ENCODE results near the gene CALHM6. TPM values are rescaled to one million over a fixed set of nuclear protein-coding genes. Genes with fewer than 3 reads are reported as not detected.

Gene CALHM6
- total RNA-seq, 1 experiment from 2014 or later: not detected

DNA sequence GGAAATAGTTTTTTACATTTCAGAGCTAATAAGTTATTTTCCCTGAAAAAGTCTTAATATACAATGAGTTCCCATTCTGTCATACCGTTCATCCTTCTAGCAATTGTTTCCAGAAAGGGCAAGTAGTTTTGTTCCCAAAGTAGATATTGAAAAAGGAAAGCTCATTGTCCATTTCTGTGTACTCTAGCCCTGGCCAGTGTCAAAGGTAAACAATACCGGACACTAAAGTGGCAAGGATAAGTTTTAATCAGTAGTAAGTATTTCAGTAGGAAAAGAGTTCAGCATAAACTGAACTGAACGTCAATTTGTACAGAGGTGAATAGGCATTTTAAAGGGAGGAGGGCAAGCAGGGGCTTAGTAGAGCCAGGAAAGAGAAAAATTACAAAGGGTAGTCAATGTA lies 43.5 kb upstream of the CALHM6 start:
- Histone ChIP-seq H3K4me1 (ENCODE audit: insufficient read depth, low read length, poor library complexity, severe bottlenecking) (no peaks in the 10 kb centered on the region), H3K27me3 (replicated peaks; ENCODE audit: insufficient read depth, low read depth, low read length, poor library complexity) (no peaks in the 10 kb centered on the region), H3K9me3 (ENCODE audit: low read depth, low read length, poor library complexity, severe bottlenecking) (no peaks in the 10 kb centered on the region), H3K27ac (ENCODE audit: low read depth, low read length, poor library complexity, severe bottlenecking) (no peak overlapping the region), H3K4me3 (ENCODE audit: low read depth, low read length, poor library complexity, severe bottlenecking) (no peak overlapping the region), H3K36me3 (ENCODE audit: insufficient read depth, low read length, poor library complexity, severe bottlenecking) (no peaks in the 10 kb centered on the region)
- ChIA-PET CTCF (no interaction called here), POLR2A (ENCODE audit: low non-redundant PET) (no interaction called here)
- intact Hi-C loops (cut with micrococcal nuclease; ENCODE audit: unreplicated experiment): no loop called here
- no peak for DNase-seq (ENCODE audit: low spot score)
- BruUV-seq (replicated peaks): no TSS peak
- no peak for TF ChIP-seq EZH2 (IDR thresholded peaks at IDR 0.05; ENCODE audit: borderline replicate concordance, low read depth, low read length, poor library complexity, severe bottlenecking)
- TF ChIP-seq, protein P1, sequence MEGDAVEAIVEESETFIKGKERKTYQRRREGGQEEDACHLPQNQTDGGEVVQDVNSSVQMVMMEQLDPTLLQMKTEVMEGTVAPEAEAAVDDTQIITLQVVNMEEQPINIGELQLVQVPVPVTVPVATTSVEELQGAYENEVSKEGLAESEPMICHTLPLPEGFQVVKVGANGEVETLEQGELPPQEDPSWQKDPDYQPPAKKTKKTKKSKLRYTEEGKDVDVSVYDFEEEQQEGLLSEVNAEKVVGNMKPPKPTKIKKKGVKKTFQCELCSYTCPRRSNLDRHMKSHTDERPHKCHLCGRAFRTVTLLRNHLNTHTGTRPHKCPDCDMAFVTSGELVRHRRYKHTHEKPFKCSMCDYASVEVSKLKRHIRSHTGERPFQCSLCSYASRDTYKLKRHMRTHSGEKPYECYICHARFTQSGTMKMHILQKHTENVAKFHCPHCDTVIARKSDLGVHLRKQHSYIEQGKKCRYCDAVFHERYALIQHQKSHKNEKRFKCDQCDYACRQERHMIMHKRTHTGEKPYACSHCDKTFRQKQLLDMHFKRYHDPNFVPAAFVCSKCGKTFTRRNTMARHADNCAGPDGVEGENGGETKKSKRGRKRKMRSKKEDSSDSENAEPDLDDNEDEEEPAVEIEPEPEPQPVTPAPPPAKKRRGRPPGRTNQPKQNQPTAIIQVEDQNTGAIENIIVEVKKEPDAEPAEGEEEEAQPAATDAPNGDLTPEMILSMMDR (conservative IDR thresholded peaks at IDR 0.05; ENCODE audit: low read depth, low read length): no peak

GRCh38 chr6:116419069-116419786 lies 41.9 kb upstream of the CALHM6 start:
- CTCF ChIA-PET: no interaction called here
- no peaks in the 10 kb centered on the region for H3K27me3 ChIP-seq (replicated peaks; ENCODE audit: insufficient read depth, low read depth, low read length, poor library complexity)
- DNase-seq (ENCODE audit: low spot score): no peak
- no peak overlapping the region for H3K4me3 ChIP-seq (ENCODE audit: low read depth, low read length, poor library complexity, severe bottlenecking)
- BruUV-seq (replicated peaks): no TSS peak
- no peak overlapping the region for H3K27ac ChIP-seq (ENCODE audit: low read depth, low read length, poor library complexity, severe bottlenecking)
- no peaks in the 10 kb centered on the region for H3K9me3 ChIP-seq (ENCODE audit: low read depth, low read length, poor library complexity, severe bottlenecking)
- H3K4me1 ChIP-seq (ENCODE audit: insufficient read depth, low read length, poor library complexity, severe bottlenecking): no peaks in the 10 kb centered on the region
- POLR2A ChIA-PET (ENCODE audit: low non-redundant PET): no interaction called here
- TF ChIP-seq, protein P1 (conservative IDR thresholded peaks at IDR 0.05; ENCODE audit: low read depth, low read length): no peak
- TF ChIP-seq EZH2 (IDR thresholded peaks at IDR 0.05; ENCODE audit: borderline replicate concordance, low read depth, low read length, poor library complexity, severe bottlenecking): no peak
- intact Hi-C loops (cut with micrococcal nuclease; ENCODE audit: unreplicated experiment): no loop called here
- H3K36me3 ChIP-seq (ENCODE audit: insufficient read depth, low read length, poor library complexity, severe bottlenecking): no peaks in the 10 kb centered on the region

DNA sequence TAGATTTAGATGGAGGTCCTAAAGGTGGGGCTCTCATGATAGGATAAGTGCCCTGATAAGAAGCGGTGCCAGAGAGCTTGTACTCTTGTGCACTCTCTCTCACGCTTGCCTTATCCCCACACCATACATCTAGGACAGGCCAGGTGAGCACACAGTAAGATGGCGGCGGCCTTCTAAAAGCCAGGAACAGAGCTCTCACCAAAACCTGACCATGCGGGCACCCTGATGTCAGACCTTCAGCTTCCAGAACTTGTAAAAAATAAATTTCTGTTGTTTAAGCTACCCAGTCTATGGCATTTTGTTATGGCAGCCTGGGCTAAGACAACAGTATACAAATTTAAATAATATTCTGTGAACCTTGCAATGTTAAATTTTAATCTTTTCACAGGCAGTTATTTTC lies 40.8 kb upstream of the CALHM6 start:
- Histone ChIP-seq H3K27ac (ENCODE audit: low read depth, low read length, poor library complexity, severe bottlenecking) (no peak overlapping the region), H3K27me3 (replicated peaks; ENCODE audit: insufficient read depth, low read depth, low read length, poor library complexity) (no peaks in the 10 kb centered on the region), H3K4me1 (ENCODE audit: insufficient read depth, low read length, poor library complexity, severe bottlenecking) (no peaks in the 10 kb centered on the region), H3K4me3 (ENCODE audit: low read depth, low read length, poor library complexity, severe bottlenecking) (no peak overlapping the region), H3K36me3 (ENCODE audit: insufficient read depth, low read length, poor library complexity, severe bottlenecking) (no peaks in the 10 kb centered on the region), H3K9me3 (ENCODE audit: low read depth, low read length, poor library complexity, severe bottlenecking) (no peaks in the 10 kb centered on the region)
- ChIA-PET POLR2A (ENCODE audit: low non-redundant PET) (no interaction called here), CTCF (no interaction called here)
- no TSS peak for BruUV-seq (replicated peaks)
- intact Hi-C loops (cut with micrococcal nuclease; ENCODE audit: unreplicated experiment): no loop called here
- TF ChIP-seq EZH2 (IDR thresholded peaks at IDR 0.05; ENCODE audit: borderline replicate concordance, low read depth, low read length, poor library complexity, severe bottlenecking): no peak
- TF ChIP-seq, protein P1 (conservative IDR thresholded peaks at IDR 0.05; ENCODE audit: low read depth, low read length): no peak
- no peak for DNase-seq (ENCODE audit: low spot score)

Measured in A673 (cell line).